Fibroblast of peridontal ligament (primary cell): Measurements from ENCODE around the gene NDUFB4.
"Not testable (repeated sequence)": the region's sequence is repeated elsewhere in the genome, so short reads cannot be mapped to it uniquely, and the experiment has no call there.

Experiments used
- DNase-seq: peaks from one replicate; pipeline ENCODE4 v3.0.0-alpha.2; 2010; ENCODE audit errors: extremely low read depth

Gene NDUFB4

DNA sequence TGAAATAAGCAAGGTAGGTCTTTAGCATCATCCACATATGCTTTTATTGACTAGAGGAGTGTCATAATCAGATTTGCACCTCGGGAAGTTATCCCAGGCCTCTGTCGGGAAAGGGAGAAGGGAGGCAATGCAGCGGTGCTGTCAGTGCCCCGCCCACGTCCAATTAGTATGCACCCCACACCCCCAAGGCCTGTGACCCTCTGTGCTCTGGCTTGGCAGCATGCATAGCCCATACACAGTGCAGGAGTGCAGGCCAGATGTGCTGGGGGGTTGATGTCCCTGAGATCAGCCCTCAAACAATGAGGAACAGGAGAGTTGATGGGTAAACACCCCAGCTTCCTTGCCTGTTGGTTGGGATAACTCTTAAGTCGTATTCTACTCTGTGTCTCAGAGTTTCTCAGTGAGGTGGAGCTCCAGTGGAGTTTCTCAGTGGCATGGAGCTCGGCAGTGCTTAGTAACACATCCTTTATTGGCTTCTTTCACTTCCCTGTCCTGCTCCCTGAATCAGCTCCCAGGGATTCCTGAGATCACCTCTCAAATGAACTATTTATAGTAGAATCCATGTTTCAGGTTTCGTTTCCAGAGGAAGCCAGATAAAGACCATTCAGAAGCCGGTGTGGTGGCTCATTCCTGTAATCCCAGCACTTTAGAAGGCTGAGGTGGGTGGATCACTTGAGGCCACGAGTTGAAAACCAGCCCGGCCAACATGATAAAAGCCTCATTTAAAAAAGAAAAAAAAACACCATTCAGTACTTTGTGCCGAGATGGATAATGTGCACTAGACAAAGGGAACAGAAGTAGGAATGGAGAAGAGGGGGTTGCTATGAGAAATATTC is 26.7 kb upstream of the NDUFB4 start:
- DNase-seq = no peak

- no peak for DNase-seq
Observed at GRCh38 chr3:120572027-120572426, 24.1 kb upstream of the NDUFB4 start.

DNA sequence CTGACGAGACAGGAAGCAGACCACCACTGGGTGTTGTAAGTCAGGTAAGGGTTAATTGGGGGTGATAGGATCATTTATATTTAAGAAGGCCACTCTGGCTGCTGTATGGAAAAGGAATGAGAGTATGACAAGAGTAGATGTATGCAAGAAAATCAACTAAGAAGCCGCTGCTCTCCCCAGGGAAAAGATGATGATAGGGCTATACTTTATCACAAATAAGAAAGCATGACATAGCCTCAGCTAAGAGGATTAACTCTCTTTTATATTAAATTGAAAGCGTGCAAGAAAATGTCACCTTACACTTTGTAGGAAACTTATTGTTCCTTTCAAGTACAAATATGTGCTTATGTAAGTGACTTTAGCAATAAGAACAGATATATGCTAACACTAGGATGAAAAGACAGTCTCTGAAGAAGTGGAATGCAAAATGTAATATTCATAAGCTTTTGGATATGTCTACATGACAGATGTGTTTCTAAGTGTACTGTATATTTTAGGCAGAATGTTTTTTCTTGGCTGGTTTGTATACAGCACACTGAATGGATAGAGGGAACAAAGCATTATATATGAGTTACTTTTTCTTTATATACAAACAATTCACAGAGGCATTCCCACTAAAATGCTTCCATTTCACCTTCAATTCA is 8.7 kb upstream of the NDUFB4 start:
- no peak for DNase-seq

DNA sequence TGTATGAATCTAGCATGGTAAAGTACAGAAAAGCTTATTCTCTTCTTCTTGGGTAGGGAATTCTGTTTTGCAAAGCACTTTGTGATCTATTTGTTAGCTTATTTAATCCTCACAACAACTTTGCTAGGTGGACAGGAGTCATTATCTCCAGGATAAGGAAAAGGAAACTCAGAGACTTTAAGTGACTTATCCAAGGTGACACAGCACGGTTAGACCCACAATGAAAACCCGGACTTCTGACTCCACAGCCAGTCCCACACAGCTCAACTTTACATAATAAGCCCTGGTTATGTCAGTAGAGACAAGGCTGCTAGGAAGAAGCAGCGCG is 384 bp upstream of the NDUFB4 start:
- DNase-seq = no peak

DNA sequence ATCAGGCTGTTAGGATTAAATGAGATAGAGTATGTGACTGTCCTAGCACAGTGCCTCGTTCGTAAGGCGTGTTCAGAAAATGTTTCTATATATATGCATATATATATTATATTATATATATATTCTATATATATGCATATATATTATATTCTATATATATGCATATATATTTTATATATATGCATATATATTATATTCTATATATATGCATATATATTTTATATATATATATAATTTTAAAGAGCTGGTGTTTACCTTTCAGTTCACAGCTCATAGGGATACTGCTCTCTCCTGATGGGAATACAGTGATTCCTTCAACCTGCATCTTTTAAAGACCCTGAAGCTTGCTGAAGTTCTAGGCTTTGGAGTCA is 702 bp downstream of the NDUFB4 start:
- DNase-seq = no peak

- no peak for DNase-seq
Observed at GRCh38 chr3:120597445-120598049, 1.4 kb downstream of the NDUFB4 start.

- no peak for DNase-seq
Observed at GRCh38 chr3:120599211-120599610, 3.1 kb downstream of the NDUFB4 start.

GRCh38 chr3:120601554-120601953 is 5.4 kb downstream of the NDUFB4 start:
- DNase-seq = no peak

- no peak for DNase-seq
Observed at GRCh38 chr3:120602682-120603081, 6.5 kb downstream of the NDUFB4 start.

GRCh38 chr3:120604382-120604781 is 8.2 kb downstream of the NDUFB4 start:
- DNase-seq = no peak

- DNase-seq = no peak
Observed at GRCh38 chr3:120604784-120605183, 8.6 kb downstream of the NDUFB4 start.

DNA sequence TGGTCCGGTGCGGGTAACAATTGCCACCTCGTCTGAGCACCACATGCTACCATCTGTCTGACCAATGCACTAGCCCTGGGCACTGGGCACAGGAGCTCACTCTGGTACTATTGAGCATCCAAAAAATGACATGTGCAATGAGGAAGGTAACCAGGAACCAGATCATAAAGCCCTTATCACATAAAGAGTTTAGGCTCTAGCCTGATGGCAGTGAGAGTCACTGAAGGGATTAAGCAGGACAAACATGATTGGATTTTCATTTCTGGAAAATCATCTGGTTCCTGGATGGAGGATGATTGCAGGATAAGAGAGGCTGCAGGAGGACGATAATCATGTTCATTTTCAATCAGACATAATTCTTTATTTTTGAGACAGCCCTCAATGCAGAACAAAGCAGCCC is 12.4 kb downstream of the NDUFB4 start:
- DNase-seq = no peak

GRCh38 chr3:120614765-120615164 is 18.6 kb downstream of the NDUFB4 start:
- no peak for DNase-seq

DNA sequence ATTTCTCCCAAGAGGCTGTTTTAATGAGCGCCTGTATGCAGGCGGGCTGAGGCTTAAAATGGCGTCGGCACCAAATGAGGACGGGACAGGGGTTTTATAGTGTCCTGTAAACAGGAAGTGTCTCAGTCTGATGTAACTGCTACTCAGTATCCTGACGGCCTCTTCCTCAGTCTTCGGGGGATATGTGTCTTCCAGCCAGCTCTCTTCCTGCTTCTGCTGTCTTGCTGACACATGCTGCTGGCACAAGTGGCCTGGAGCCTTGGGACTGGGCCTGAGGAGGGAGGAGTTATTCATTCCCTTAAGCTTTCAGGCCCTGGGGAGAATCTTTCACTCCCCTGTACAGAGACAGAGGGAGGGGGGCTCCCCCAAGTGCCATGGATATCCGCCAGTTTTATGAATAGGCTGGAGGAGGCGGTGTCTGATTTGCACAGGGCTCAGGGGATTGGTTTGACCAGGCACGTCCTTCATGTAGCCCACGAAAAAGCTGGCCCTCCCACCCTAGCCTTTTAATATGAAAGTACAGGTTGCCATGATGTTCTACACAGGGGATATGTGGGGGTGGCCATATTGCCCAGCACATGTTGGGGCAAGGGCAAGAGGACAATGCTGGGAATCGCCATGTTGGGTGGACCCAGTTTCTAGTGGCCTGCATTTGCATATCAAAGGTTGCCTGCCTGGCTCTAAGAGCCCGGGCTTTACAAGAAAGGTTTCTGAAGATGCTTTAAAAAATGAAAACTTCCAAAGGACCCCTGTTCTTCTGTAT is 19.9 kb downstream of the NDUFB4 start:
- peak; percentile 44 for DNase-seq

GRCh38 chr3:120616745-120617144 is 20.6 kb downstream of the NDUFB4 start:
- not testable (repeated sequence) for DNase-seq

DNA sequence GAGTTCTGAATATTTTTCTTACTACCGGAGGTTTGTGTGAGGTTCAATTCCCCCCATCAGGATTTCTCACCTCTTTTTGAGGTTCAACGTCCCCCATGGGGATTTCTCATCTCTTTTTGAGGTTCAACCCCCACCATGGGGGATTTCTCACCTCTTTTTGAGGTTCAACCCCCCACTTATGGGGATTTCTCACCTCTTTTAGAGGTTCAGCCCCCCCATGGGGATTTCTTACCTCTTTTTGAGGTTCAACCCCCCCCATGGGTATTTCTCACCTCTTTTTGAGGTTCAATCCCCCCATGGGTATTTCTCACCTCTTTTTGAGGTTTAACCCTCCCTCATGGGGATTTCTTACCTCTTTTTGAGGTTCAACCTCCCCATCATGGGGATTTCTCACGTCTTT is 26.3 kb downstream of the NDUFB4 start:
- no peak for DNase-seq

DNA sequence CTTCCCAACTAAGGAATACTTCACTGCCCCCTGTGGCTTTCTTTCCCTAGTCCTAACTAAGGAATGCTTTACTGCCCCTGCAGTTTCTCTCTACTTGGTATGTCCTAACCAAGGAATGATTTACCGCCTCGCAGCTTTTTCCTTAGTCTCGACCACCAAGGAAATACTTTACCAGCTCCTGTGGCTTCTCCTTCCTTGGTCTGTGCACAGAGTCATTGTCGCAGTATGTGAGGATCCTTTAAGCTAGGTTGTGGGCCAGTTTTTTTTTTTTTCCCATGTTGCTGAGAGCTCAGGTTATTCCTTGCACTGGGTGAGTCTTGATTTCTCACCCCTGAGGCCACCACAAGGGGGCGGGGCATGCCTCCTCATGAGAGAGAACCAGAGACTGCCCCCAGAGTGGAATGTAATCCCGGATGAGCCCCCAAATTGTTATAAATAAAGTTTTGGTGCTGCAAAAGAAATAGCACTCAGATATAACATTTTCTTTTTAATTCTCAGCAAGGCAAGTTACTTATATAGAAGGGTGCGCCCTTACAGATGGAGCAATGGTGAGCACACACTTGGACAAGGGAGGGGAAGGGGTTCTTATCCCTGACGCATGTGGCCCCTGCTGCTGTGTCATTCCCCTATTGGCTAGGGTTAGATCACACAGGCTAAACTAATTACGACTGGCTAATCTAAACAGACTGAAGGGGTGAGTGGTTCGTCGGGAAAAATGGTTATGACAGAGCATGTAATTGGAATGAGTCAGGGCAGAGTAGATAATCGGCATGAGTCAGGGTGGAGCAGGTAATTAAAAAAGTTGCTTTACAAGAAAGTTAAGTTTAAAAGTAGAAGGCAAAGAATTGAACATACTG is 27.0 kb downstream of the NDUFB4 start:
- DNase-seq = peak; percentile 80

DNA sequence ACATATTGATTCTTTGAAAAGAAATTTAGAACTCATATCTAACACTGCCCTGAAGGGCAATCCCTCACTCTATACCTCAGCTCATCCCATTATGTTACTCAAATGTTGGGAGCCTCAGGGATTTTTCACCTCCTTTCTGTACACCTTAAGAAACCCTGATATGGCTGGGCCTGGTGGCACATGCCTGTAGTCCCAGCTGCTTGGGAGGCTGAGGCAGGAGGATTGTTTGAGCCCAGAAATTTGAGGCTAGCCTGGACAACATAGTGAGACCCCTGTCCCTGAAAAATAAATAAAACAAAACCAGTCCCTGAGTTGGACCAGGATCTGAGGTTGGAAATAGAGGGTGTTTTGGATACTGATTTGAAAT is 27.6 kb downstream of the NDUFB4 start:
- no peak for DNase-seq

DNA sequence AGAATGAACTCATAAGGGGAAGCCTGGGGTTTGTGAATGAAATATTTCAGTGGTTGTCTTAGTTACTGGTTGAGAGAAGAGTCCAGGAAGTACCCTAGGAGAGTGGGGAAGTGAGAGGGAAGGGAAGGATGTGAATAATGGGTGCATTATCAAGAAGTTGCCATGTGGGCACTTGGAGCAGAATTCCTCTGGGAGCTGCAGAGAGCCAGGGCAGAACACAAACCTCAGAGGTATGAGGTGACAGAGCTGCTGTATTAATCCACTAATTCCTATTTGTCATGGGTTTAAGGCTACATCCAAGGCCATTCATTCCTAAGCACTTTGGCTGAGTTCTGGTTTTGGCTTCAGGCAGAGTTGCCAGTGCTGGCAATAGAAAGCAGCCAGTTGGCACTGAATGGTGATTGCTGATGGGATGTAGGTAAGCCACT is 29.0 kb downstream of the NDUFB4 start:
- no peak for DNase-seq

- no peak for DNase-seq
Observed at GRCh38 chr3:120634539-120634938, 38.4 kb downstream of the NDUFB4 start.

- no peak for DNase-seq
Observed at GRCh38 chr3:120636795-120637401, 40.8 kb downstream of the NDUFB4 start.
